K562 (cell line): Measurements from ENCODE around the gene CHI3L1.

Source experiments
- ARHGAP35 ChIP-seq: fragments of 450-650 bp; IDR thresholded peaks from 2 replicates; pipeline ENCODE4 v1.6.1; 2018; ENCODE audit not compliant: partially characterized antibody
- GABPA ChIP-seq: fragments of 200-800 bp; sonication (Bioruptor generic); conservative IDR thresholded peaks from 2 replicates; pipeline ENCODE4 v1.6.1; 2016; ENCODE audit warnings: low read depth, missing genetic modification characterization, missing compliant biosample characterization
- LARP7 ChIP-seq: fragments of 450-650 bp; IDR thresholded peaks from 2 replicates; pipeline ENCODE4 v1.6.1; 2016
- MYC ChIP-seq, 2 experiments: fragments of 250-450 bp in 1 of 2; sonication (Bioruptor Pico) in 1 of 2; IDR thresholded peaks; 2 replicates each; pipeline versions ENCODE4 v1.5.1 to v1.6.1; 2012 to 2021; ENCODE audit warnings: low read depth in 2 of 2, borderline replicate concordance in 1 of 2, improper control_type of control experiment in 1 of 2, low read length in 1 of 2, mild to moderate bottlenecking in 1 of 2, moderate library complexity in 1 of 2
- PHB ChIP-seq: fragments of 250-450 bp; sonication (Bioruptor Pico); IDR thresholded peaks from 2 replicates; pipeline ENCODE4 v1.5.0; 2021
- RAD21 ChIP-seq, 2 experiments: fragments of 250-450 bp in 1 of 2; fragments of 450-650 bp in 1 of 2; sonication (Bioruptor Pico) in 1 of 2; formaldehyde crosslinking in 1 of 2; IDR thresholded peaks in 1 of 2; conservative IDR thresholded peaks in 1 of 2; 2 replicates each; pipeline versions ENCODE4 v1.4.0 to v1.8.0; 2020 to 2022; ENCODE audit warnings: mild to moderate bottlenecking in 2 of 2, moderate library complexity in 1 of 2
- REST ChIP-seq, 2 experiments: fragments of 450-650 bp; formaldehyde crosslinking in 1 of 2; IDR thresholded peaks; 2 replicates each; pipeline versions ENCODE4 v1.4.0 to v1.6.1; 2014 to 2020; ENCODE audit warnings: mild to moderate bottlenecking in 2 of 2, borderline replicate concordance in 1 of 2, low read depth in 1 of 2

GRCh38 chr1:203156280-203156679 is 30.2 kb downstream of the CHI3L1 start:
- no peak for TF ChIP-seq GABPA
- no peak for TF ChIP-seq ARHGAP35
- TF ChIP-seq PHB: no peak
- no peak for TF ChIP-seq LARP7
- TF ChIP-seq RAD21 (CRISPR knock-in tag; conservative IDR thresholded peaks at IDR 0.05 in 1 of 2, IDR thresholded peaks at IDR 0.05 in 1 of 2): no peak
- TF ChIP-seq REST (IDR thresholded peaks at IDR 0.05; ENCODE audit: borderline replicate concordance): no peak
- TF ChIP-seq REST (CRISPR knock-in tag; IDR thresholded peaks at IDR 0.05; ENCODE audit: low read depth): no peak
- no peak for TF ChIP-seq MYC (IDR thresholded peaks at IDR 0.05; ENCODE audit: low read depth, low read length)
- no peak for TF ChIP-seq MYC (CRISPR knock-in tag; IDR thresholded peaks at IDR 0.05; ENCODE audit: borderline replicate concordance, low read depth)
